GM12878 (cell line): ENCODE data around the gene MDN1. TPM values are rescaled to one million over a fixed set of nuclear protein-coding genes. Genes with fewer than 3 reads are reported as not detected.
A peak's percentile ranks its signal among the peaks of the same experiment; 100 is the strongest.

Experiments used
- ATAC-seq: fragments of 200-7000 bp; cut with Tn5 transposase; 3 replicates; pipeline ENCODE4 v1.9.1; 2020; ENCODE audit warnings: mild to moderate bottlenecking, moderate library complexity
- BruUV-seq: library from RNA; stranded (reverse); fragments of 400-500 nt; replicated peaks from 2 replicates; lab custom pipeline; 2021; lab: Mats Ljungman, UMichigan
- CTCF ChIA-PET: fragments of 300-600 bp; sonication (Branson Sonifier 250); formaldehyde crosslinking; extraction: SDS; loops from one replicate; lab custom pipeline; 2021; ENCODE audit warnings: inconsistent platforms; lab: Yijun Ruan, JAX
- POLR2A ChIA-PET: fragments of 350-600 bp; formaldehyde crosslinking; extraction: SDS; loops from one replicate; lab custom pipeline; 2021; ENCODE audit warnings: inconsistent platforms; lab: Charles Lee
- RAD21 ChIA-PET: fragments of 300-600 bp; sonication (Branson Sonifier 250); formaldehyde crosslinking; loops from one replicate; lab custom pipeline; 2023; ENCODE audit warnings: antibody characterized with exemption; ENCODE audit not compliant: unreplicated experiment; lab: Charles Lee
- SMC1A ChIA-PET: fragments of 300-600 bp; sonication (Branson Sonifier 250); formaldehyde crosslinking; loops from one replicate; lab custom pipeline; 2023; ENCODE audit not compliant: unreplicated experiment, uncharacterized antibody; lab: Charles Lee
- DNase-seq: peaks from one replicate; pipeline ENCODE4 v3.0.0-alpha.2; 2011; ENCODE audit warnings: low read depth, low spot score
- FAIRE-seq: peaks from 3 replicates; lab custom pipeline; 2011; peaks lifted over from hg19 to GRCh38; lab: Jason Lieb, UNC
- H2AFZ ChIP-seq: 2 replicates; pipeline ENCODE4 v1.6.0; 2011; ENCODE audit warnings: low read depth, low read length, control low read depth; ENCODE audit not compliant: control insufficient read depth
- H3K27ac ChIP-seq: 2 replicates; pipeline ENCODE4 v1.5.1; 2011; ENCODE audit warnings: control low read depth; ENCODE audit not compliant: control insufficient read depth, insufficient read depth
- H3K27me3 ChIP-seq, 2 experiments: replicated peaks in 1 of 2; 2 replicates each; pipeline versions ENCODE4 v1.6.0 to v1.6.1; 2011; ENCODE audit warnings: low read length in 1 of 2; ENCODE audit not compliant: control insufficient read depth in 2 of 2, insufficient read depth in 2 of 2
- H3K36me3 ChIP-seq, 2 experiments: 2 replicates each; pipeline ENCODE4 v1.5.1; 2011; ENCODE audit warnings: low read length in 1 of 2; ENCODE audit not compliant: control insufficient read depth in 2 of 2, insufficient read depth in 2 of 2
- H3K4me1 ChIP-seq: 2 replicates; pipeline ENCODE4 v1.6.1; 2011; ENCODE audit warnings: mild to moderate bottlenecking, low read length, moderate library complexity, mixed read lengths; ENCODE audit not compliant: control insufficient read depth, insufficient read depth
- H3K4me2 ChIP-seq: 2 replicates; pipeline ENCODE4 v1.6.0; 2011; ENCODE audit warnings: control low read depth; ENCODE audit not compliant: control insufficient read depth, insufficient read depth
- H3K4me3 ChIP-seq: fragments of 200-600 bp; sonication (generic); 2 replicates; pipeline ENCODE4 v1.5.1; 2016
- H3K79me2 ChIP-seq: 2 replicates; pipeline ENCODE4 v1.6.0; 2011; ENCODE audit warnings: low read length; ENCODE audit not compliant: control insufficient read depth, insufficient read depth
- H3K9ac ChIP-seq: 2 replicates; pipeline ENCODE4 v1.8.0; 2011; ENCODE audit warnings: low read length, control low read depth, mixed read lengths; ENCODE audit not compliant: control insufficient read depth, insufficient read depth
- H3K9me3 ChIP-seq: replicated peaks from 3 replicates; pipeline ENCODE4 v1.5.1; 2011; ENCODE audit warnings: mild to moderate bottlenecking, low read length; ENCODE audit not compliant: control insufficient read depth, insufficient read depth
- H4K20me1 ChIP-seq: 2 replicates; pipeline ENCODE4 v1.6.0; 2011; ENCODE audit not compliant: control insufficient read depth, insufficient read depth
- CBFB ChIP-seq: IDR thresholded peaks from 2 replicates; pipeline ENCODE4 v1.6.1; 2016; ENCODE audit warnings: antibody characterized with exemption, low read depth
- GABPA ChIP-seq: IDR thresholded peaks from 2 replicates; pipeline ENCODE4 v1.6.1; 2014; ENCODE audit warnings: antibody characterized with exemption, low read depth, mild to moderate bottlenecking, inconsistent platforms
- IRF4 ChIP-seq: IDR thresholded peaks from 2 replicates; pipeline ENCODE4 v1.6.1; 2011; ENCODE audit warnings: low read depth, low read length
- JUNB ChIP-seq: IDR thresholded peaks from 2 replicates; pipeline ENCODE4 v1.6.1; 2016; ENCODE audit warnings: antibody characterized with exemption, mild to moderate bottlenecking
- LARP7 ChIP-seq: fragments of 450-650 bp; IDR thresholded peaks from 2 replicates; pipeline ENCODE4 v1.6.1; 2017; ENCODE audit warnings: mild to moderate bottlenecking
- MYC ChIP-seq: IDR thresholded peaks from 2 replicates; pipeline ENCODE4 v1.6.1; 2011; ENCODE audit warnings: mild to moderate bottlenecking, low read length, moderate library complexity, inconsistent platforms; ENCODE audit not compliant: insufficient read depth, insufficient replicate concordance, insufficient read length, severe bottlenecking
- PAX8 ChIP-seq: fragments of 450-650 bp; IDR thresholded peaks from 2 replicates; pipeline ENCODE4 v1.6.1; 2017; ENCODE audit warnings: mild to moderate bottlenecking, moderate library complexity
- SMAD1 ChIP-seq: fragments of 450-650 bp; IDR thresholded peaks from 2 replicates; pipeline ENCODE4 v1.6.1; 2018; ENCODE audit warnings: mild to moderate bottlenecking, low read depth; ENCODE audit not compliant: partially characterized antibody
- SMARCA5 ChIP-seq: fragments of 450-650 bp; IDR thresholded peaks from 2 replicates; pipeline ENCODE4 v1.6.1; 2017; ENCODE audit warnings: mild to moderate bottlenecking
- SP1 ChIP-seq: IDR thresholded peaks from one replicate; pipeline ENCODE4 v1.6.1; 2011; ENCODE audit warnings: low read depth, low read length
- WGBS: methylation state at CpG from one replicate; pipeline ENCODE4 v1.1.6; 2016; ENCODE audit warnings: low lambda C conversion rate; ENCODE audit not compliant: insufficient replicate concordance, insufficient coverage; ENCODE audit errors: missing lambda C conversion rate; 5-methylcytosine and 5-hydroxymethylcytosine counted together
- in situ Hi-C: fragments of 300-500 bp; cut with MboI; formaldehyde crosslinking; loops from 9 replicates; pipeline ENCODE4 v1.14.3; 2018; ENCODE audit warnings: mixed read lengths
- intact Hi-C: fragments of 100-400 bp; cut with micrococcal nuclease; formaldehyde crosslinking; loops from one replicate; pipeline ENCODE4 v1.14.2; 2022; ENCODE audit not compliant: unreplicated experiment
- polyA plus RNA-seq, 11 experiments: library from polyadenylated mRNA; depleted of rRNA in 4 of 11; unstranded in 6 of 11; stranded (reverse) in 5 of 11; fragments of >200 nt; fragmentation: Nextera tagmentation in 4 of 11; fragmentation: Illumina TruSeq in 1 of 11; extraction: Ambion mirVana in 4 of 11; extraction: Trizol in 1 of 11; gene quantifications; 1 replicate in 1 of 11; 2 replicates in 10 of 11; pipeline versions ENCODE4 v1.2.1 to v1.2.3, GENCODE V29; 2011 to 2016; ENCODE audit warnings: inconsistent platforms in 2 of 11, missing spikeins in 2 of 11, low read depth in 1 of 11
- total RNA-seq, 4 experiments: library from RNA; depleted of rRNA in 3 of 4; stranded (reverse); fragments of >200 nt in 3 of 4; fragmentation: Illumina TruSeq in 1 of 4; extraction: Trizol in 1 of 4; gene quantifications; 2 replicates each; pipeline versions ENCODE4 v1.2.1 to v1.2.3, GENCODE V29; 2013 to 2021
- TF ChIP-seq, protein P1 (sequence below): fragments of 450-650 bp; IDR thresholded peaks from 2 replicates; pipeline ENCODE4 v1.6.1; 2018; ENCODE audit warnings: mild to moderate bottlenecking, low read depth, moderate library complexity; ENCODE audit not compliant: partially characterized antibody
- TF ChIP-seq, protein P2 (sequence below): IDR thresholded peaks from 2 replicates; pipeline ENCODE4 v1.6.1; 2012; ENCODE audit warnings: low read depth, low read length, improper control_type of control experiment

MDN1 gene
- total and polyA plus RNA-seq, 10 of the 15 experiments (the other 5 are each of a cell fraction or from before 2014, with no cell fraction given): 14.3 to 50.1 (median 22.1) TPM

DNA sequence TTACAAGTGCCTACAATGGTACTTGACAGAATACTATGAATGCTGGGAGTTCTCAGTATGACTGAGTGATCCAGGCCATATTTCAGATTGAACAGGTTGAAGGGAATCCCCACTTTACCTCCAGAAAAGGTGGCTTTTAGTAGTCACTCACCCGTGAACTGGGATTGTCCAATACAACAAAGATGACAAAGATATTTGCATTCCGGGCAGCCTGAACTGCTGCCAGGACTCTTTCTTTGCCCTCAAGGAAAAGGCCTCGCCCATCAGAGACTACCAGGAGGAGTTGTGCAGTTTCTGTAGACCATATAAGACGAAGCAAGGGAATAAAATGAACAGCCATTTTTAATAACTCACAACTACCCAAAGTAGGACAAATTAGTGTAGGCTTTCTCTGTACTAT, 174.7 kb downstream of the MDN1 start:
- DNase-seq (no peak), FAIRE-seq (no peak), ATAC-seq (no peak)
- peaks cover 4 to 34% of the 10 kb centered on the region in 2 experiments for H3K36me3 ChIP-seq
- ChIA-PET POLR2A (interaction anchor here (0.5 kb wide), 1 partner anchor 1449 kb away, joined by 4 read pairs; no protein-coding TSS in a partner anchor), SMC1A (interaction anchor here (0.8 kb wide), 1 partner anchor 9 kb away, joined by 3 read pairs; no protein-coding TSS in a partner anchor), CTCF (no interaction called here), RAD21 (no interaction called here)
- H2AFZ ChIP-seq: no peak overlapping the region
- no peak overlapping the region for H3K4me2 ChIP-seq
- H3K27me3 ChIP-seq: no peaks in the 10 kb centered on the region
- H3K27ac ChIP-seq: no peak overlapping the region
- no peak overlapping the region for H3K9ac ChIP-seq
- no peaks in the 10 kb centered on the region for H3K9me3 ChIP-seq
- H3K79me2 ChIP-seq: no peaks in the 10 kb centered on the region
- 87% methylated on average over 4 of the region's 4 CpGs for WGBS
- no peaks in the 10 kb centered on the region for H4K20me1 ChIP-seq
- intact Hi-C loops: no loop called here
- H3K4me1 ChIP-seq: no peaks in the 10 kb centered on the region
- in situ Hi-C loops: no loop called here
- TF ChIP-seq SMAD1 (no peak), GABPA (no peak), SMARCA5 (no peak), PAX8 (no peak), LARP7 (no peak), SP1 (no peak), CBFB (no peak), IRF4 (peak; percentile 24; the same call in 1 of the 2 replicates), JUNB (peak; percentile 43), MYC (no peak)
- TF ChIP-seq, protein P1, sequence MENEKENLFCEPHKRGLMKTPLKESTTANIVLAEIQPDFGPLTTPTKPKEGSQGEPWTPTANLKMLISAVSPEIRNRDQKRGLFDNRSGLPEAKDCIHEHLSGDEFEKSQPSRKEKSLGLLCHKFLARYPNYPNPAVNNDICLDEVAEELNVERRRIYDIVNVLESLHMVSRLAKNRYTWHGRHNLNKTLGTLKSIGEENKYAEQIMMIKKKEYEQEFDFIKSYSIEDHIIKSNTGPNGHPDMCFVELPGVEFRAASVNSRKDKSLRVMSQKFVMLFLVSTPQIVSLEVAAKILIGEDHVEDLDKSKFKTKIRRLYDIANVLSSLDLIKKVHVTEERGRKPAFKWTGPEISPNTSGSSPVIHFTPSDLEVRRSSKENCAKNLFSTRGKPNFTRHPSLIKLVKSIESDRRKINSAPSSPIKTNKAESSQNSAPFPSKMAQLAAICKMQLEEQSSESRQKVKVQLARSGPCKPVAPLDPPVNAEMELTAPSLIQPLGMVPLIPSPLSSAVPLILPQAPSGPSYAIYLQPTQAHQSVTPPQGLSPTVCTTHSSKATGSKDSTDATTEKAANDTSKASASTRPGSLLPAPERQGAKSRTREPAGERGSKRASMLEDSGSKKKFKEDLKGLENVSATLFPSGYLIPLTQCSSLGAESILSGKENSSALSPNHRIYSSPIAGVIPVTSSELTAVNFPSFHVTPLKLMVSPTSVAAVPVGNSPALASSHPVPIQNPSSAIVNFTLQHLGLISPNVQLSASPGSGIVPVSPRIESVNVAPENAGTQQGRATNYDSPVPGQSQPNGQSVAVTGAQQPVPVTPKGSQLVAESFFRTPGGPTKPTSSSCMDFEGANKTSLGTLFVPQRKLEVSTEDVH: no peak
- TF ChIP-seq, protein P2, sequence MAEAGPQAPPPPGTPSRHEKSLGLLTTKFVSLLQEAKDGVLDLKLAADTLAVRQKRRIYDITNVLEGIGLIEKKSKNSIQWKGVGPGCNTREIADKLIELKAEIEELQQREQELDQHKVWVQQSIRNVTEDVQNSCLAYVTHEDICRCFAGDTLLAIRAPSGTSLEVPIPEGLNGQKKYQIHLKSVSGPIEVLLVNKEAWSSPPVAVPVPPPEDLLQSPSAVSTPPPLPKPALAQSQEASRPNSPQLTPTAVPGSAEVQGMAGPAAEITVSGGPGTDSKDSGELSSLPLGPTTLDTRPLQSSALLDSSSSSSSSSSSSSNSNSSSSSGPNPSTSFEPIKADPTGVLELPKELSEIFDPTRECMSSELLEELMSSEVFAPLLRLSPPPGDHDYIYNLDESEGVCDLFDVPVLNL: no peak
- no peak overlapping the region for H3K4me3 ChIP-seq
- BruUV-seq: no TSS peak
